Heart right ventricle (tissue), 16 donors: ENCODE results near the gene RAB24. TPM values are rescaled to one million over a fixed set of nuclear protein-coding genes. Genes with fewer than 3 reads are reported as not detected.

ENCODE experiments used
- ATAC-seq, 8 donors: fragments of 200-7000 bp; cut with Tn5 transposase; one replicate each; pipeline ENCODE4 v1.9.1; 2020; ENCODE audit warnings: mild to moderate bottlenecking in 8 of 8, moderate library complexity in 8 of 8, moderate number of reproducible peaks in 1 of 8
- DNase-seq, 2 donors: peaks; one replicate each; pipeline ENCODE4 v3.0.0-alpha.2; 2020
- H3K27ac ChIP-seq, 10 donors: fragments of 200-600 bp; sonication (generic) in 2 of 10; one replicate each; pipeline versions ENCODE4 v1.5.0 to v1.8.0; 2020 to 2022; ENCODE audit warnings: mild to moderate bottlenecking in 3 of 10
- H3K27me3 ChIP-seq, 7 donors: fragments of 200-600 bp; one replicate each; pipeline ENCODE4 v1.8.0; 2021 to 2022; ENCODE audit warnings: mild to moderate bottlenecking in 2 of 7
- H3K36me3 ChIP-seq, 9 donors: fragments of 200-600 bp; sonication (generic) in 1 of 9; one replicate each; pipeline versions ENCODE4 v1.5.0 to v1.8.0; 2020 to 2022; ENCODE audit warnings: mild to moderate bottlenecking in 2 of 9
- H3K4me1 ChIP-seq, 9 donors: fragments of 200-600 bp; sonication (generic) in 1 of 9; one replicate each; pipeline versions ENCODE4 v1.5.0 to v1.8.0; 2020 to 2022; ENCODE audit warnings: mild to moderate bottlenecking in 4 of 9
- H3K4me3 ChIP-seq, 10 donors: fragments of 200-600 bp; sonication (generic) in 2 of 10; one replicate each; pipeline versions ENCODE4 v1.5.0 to v1.8.0; 2020 to 2022; ENCODE audit warnings: mild to moderate bottlenecking in 7 of 10, moderate library complexity in 2 of 10
- H3K9me3 ChIP-seq, 11 donors: fragments of 200-600 bp in 10 of 11; sonication (generic) in 2 of 11; one replicate each; pipeline versions ENCODE4 v1.5.0 to v1.8.0; 2013 to 2022; ENCODE audit warnings: mild to moderate bottlenecking in 2 of 11, control low read depth in 1 of 11, moderate library complexity in 1 of 11
- WGBS, 2 donors: extraction: QIAGEN DNeasy Blood & Tissue Kit; methylation state at CpG; one replicate each; pipeline ENCODE4 v1.1.7; 2013; ENCODE audit warnings: inconsistent platforms in 1 of 2; 5-methylcytosine and 5-hydroxymethylcytosine counted together
- intact Hi-C, 10 donors: fragments of 100-400 bp; cut with DNase I; formaldehyde crosslinking; loops; one replicate each; pipeline versions ENCODE4 v1.11.1 to v1.14.2; 2022
- long read RNA-seq, 3 donors: library from polyadenylated mRNA; unstranded; transcript quantifications; one replicate each; pipeline ENCODE4 v2.0.0, GENCODE V29; 2020 to 2021
- polyA plus RNA-seq, 2 donors: library from polyadenylated mRNA; stranded (reverse); fragments of 200-250 nt; gene quantifications; one replicate each; pipeline ENCODE4 v1.2.3, GENCODE V29; 2013
- total RNA-seq, 10 donors: library from RNA; stranded (reverse); fragmentation: NEBNext Ultra II Directional in 3 of 10; extraction: Animal tissue kit (Norgen Biotek cat#: 25700) in 3 of 10; gene quantifications; one replicate each; pipeline versions ENCODE4 v1.2.1 to v1.2.4, GENCODE V29; 2021 to 2023
- TF ChIP-seq, protein P1 (sequence below), 9 donors: fragments of 200-600 bp; sonication (generic) in 2 of 9; IDR thresholded peaks; one replicate each; pipeline versions ENCODE4 v1.5.0 to v1.8.0; 2021 to 2022; ENCODE audit warnings: antibody characterized with exemption in 9 of 9, mild to moderate bottlenecking in 5 of 9, moderate library complexity in 1 of 9
- donor health status: Arrhythmogenic right ventricular cardiomyopathy.
- donor health status: ischemic (EF 13 %, LVEDD 7.1; RV severe dilation, severe dysfunction).
- donor health status: healthy with polysubstance abuse.
- donor health status: DM: no; HTN: yes; CAD: no.
- donor health status: DM: no; HTN: no; CAD: no.
- donor health status: ischemic (EF 25% LVEDD 6.9; RV normal size, moderate dysfunction).
- donor health status: ischemic (EF 25% LVEDD 5.7; RV mildly dilated, moderate dysfunction).
- donor health status: healthy.
- donor health status: DM: yes; HTN: yes; CAD: no.
- donor health status: Ischemic cardiomyopathy.
- donor health status: ischemic (EF 35%, LVEDD 5.7; RV mildly dilated, moderate dysfunction).
- donor health status: nonischemic (EF 11% LVEDD 7.7; RV severe dilation, severe dysfunction).
- donor health status: DM: yes; HTN: yes; CAD: no.
- donor health status: PGD.
- donor health status: ischemic (EF 29% LVEDD 5.4; RV normal size, mild dysfunction).
- donor health status: nonischemic (EF 23%, LVEDD 6.1; RV moderate dilation, normal function).

Gene RAB24
- total RNA-seq (10 to 100 TPM; 14.7 to 22.1 (median 19.3) TPM), polyA plus RNA-seq (10 to 100 TPM; 31.7 to 39.4 TPM)
- long read RNA-seq, donor 1, transcript RAB24-201 (8 exons, 1,311 nt): major isoform, 23 of 33 reads
- long read RNA-seq, donor 1, partial matches to known transcripts: 0 of 33 reads
- long read RNA-seq, donor 1, other reads (novel, unspliced or antisense): 1 of 33 reads
- long read RNA-seq, donor 2, transcript RAB24-206 (7 exons, 1,820 nt): minor isoform, 6 of 33 reads
- long read RNA-seq, donor 2, transcript RAB24-201 (8 exons, 1,311 nt): major isoform, 21 of 33 reads
- long read RNA-seq, donor 2, partial matches to known transcripts: 0 of 33 reads
- long read RNA-seq, donor 2, other reads (novel, unspliced or antisense): 3 of 33 reads
- long read RNA-seq, donor 3, transcript RAB24-201 (8 exons, 1,311 nt): major isoform, 22 of 37 reads
- long read RNA-seq, donor 3, transcript RAB24-204 (9 exons, 1,236 nt): minor isoform, 6 of 37 reads
- long read RNA-seq, donor 3, partial matches to known transcripts: 0 of 37 reads
- long read RNA-seq, donor 3, other reads (novel, unspliced or antisense): 5 of 37 reads

DNA sequence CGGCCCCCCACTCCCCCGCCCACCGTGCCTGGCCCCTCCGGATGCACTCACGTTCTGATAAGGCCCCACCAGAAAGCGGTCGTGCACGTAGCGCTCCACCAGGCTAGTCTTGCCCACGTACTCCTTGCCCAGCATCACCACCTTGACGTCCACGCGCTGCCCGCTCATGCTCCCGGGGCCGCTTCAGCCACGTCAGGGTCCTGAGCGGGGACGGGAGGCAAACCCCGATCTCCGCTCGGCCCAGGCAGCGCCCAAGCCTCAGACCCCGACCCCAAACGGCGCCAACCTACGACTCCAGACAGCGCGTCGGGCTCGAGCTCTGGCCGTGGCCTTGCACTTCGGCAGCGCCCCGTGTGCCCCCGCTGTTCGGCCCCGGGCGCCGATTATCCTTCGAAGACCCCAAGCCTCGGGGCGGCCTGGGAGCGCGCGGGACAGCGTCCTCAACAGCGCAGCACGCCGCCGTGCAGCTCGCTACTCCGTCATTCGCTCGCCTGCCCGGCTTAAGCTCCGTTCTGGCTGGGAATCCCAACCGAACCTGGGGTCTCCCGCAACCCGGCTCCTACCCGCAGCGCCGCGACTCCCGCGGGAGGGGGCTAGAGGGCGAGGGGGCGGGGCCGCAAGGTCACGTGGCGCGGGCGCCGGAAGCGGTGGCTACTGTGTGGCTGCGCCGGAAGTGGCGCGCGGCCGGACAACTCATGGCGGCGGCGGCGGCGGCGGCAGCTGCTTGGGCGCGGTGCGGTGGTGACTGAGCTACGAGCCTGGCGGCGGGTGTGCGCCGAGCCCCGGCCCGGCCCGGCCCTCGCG, at the start of gene RAB24, which contains the start of gene PRELID1:
TSS of gene RAB24 (minus strand) at position 599 of the 804 bp plus-strand sequence. CDS start at position 168, 431 bp downstream.
TSS of gene PRELID1 (plus strand) at position 679 of the 804 bp plus-strand sequence. CDS start 187 bp downstream, outside the sequence.
- peak; percentile 82 to 93 (median 86) for ATAC-seq
- H3K9me3 ChIP-seq: no peaks in the 10 kb centered on the region
- TF ChIP-seq, protein P1, sequence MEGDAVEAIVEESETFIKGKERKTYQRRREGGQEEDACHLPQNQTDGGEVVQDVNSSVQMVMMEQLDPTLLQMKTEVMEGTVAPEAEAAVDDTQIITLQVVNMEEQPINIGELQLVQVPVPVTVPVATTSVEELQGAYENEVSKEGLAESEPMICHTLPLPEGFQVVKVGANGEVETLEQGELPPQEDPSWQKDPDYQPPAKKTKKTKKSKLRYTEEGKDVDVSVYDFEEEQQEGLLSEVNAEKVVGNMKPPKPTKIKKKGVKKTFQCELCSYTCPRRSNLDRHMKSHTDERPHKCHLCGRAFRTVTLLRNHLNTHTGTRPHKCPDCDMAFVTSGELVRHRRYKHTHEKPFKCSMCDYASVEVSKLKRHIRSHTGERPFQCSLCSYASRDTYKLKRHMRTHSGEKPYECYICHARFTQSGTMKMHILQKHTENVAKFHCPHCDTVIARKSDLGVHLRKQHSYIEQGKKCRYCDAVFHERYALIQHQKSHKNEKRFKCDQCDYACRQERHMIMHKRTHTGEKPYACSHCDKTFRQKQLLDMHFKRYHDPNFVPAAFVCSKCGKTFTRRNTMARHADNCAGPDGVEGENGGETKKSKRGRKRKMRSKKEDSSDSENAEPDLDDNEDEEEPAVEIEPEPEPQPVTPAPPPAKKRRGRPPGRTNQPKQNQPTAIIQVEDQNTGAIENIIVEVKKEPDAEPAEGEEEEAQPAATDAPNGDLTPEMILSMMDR (IDR thresholded peaks at IDR 0.05): peak in 8 of 9 donors; percentile 12 to 66 (median 35)
- peaks cover 0 to 54% (median 7%) of the 10 kb centered on the region in 9 donors for H3K36me3 ChIP-seq
- H3K4me1 ChIP-seq: peaks cover 20 to 85% (median 52%) of the 10 kb centered on the region in 9 donors
- H3K27ac ChIP-seq: peak within 1 kb of the TSS; percentile 72 to 97 (median 89)
- no peaks in the 10 kb centered on the region for H3K27me3 ChIP-seq
- 0% methylated on average over 99 to 100 of the region's 100 CpGs for WGBS, 2 donors
- DNase-seq: peak; percentile 88 to 91
- intact Hi-C loops: loop anchor here in 6 of 10 donors (5.0 to 10.0 kb wide), 3 partner anchors 186 to 191 kb away; no protein-coding TSS in a partner anchor
- peak within 1 kb of the TSS; percentile 67 to 100 (median 94) for H3K4me3 ChIP-seq

DNA sequence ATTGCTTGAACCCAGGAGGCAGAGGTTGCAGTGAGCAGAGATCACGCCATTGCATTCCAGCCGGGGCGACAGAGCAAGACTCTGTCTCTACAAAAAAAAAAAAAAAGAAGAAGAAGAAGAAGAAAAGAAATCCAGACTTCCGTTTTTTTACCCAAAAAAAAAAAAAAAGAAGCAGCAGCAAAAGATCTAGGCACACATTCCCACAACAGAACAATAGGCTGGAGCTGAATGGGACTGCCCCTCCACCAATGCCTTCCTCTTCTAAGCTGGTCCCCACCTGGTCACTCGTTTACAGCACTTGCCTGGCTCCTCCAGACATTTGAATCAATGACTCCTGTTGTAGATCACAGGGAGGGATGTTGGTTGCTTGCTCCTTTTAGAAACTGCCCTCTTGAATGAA, 49.6 kb upstream of the RAB24 start:
- H3K4me3 ChIP-seq: no peak overlapping the region
- peaks cover 7 to 76% (median 29%) of the 10 kb centered on the region in 9 donors for H3K4me1 ChIP-seq
- ATAC-seq (no peak), DNase-seq (no peak)
- WGBS, 2 donors: 80 to 82% methylated on average over 5 of the region's 5 CpGs
- H3K9me3 ChIP-seq: peaks cover 0 to 5% (median 0%) of the 10 kb centered on the region in 11 donors
- no peak overlapping the region for H3K27ac ChIP-seq
- peaks cover 0 to 21% (median 5%) of the 10 kb centered on the region in 9 donors for H3K36me3 ChIP-seq
- intact Hi-C loops: loop anchor here in 2 of 10 donors (5.0 kb wide), 2 partner anchors 36 to 221 kb away; partner anchors contain the start of gene NSD1 (in 1 of the 2)
- TF ChIP-seq, protein P1 (IDR thresholded peaks at IDR 0.05): no peak
- H3K27me3 ChIP-seq: no peaks in the 10 kb centered on the region

DNA sequence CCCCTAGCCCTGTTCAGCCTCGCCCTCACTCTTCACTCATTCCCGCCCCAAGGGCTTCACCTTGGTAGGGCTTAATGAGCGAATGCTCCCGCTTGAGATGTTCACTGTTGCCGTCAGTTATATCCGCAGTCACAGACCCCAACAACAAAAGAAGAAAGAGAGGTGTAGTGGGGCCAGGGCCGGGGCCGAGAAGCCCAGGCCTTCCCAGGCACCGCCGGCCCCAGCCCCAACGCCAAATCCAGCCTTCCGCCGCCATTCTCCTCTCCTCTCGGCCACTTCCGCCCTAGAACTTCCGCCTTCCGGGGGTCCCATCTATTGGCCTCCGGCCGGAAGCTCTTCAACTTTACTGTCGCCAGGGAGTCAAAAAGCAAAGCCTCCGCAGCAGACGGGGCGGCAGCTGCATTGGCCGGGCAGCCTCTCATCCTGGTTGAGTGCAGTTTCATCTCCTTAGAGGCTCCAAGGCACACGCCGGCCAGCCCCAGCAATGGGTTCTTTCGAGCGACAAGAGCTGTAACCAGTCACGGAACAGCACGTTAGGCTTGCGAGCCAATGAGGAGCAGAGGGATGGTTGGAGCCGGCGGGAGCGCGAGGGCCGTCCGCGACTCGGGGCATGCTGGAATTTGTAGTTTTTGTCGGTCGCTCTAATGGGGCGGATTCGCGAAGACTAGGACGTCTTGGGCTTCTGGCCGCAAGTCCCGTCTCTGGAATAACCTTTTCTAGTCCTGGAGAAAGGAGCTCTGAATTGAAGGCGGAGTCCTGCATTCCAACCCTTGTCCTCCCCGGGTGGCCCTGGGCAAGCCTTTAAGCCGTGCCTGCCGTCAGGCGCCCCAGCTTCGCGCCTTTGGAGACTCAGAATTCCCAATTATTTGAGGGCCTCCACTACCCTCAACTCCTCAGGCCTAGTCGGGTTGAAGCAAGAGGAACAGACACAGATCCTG, 48.1 kb upstream of the RAB24 start, which contains the start of gene LMAN2:
TSS of gene LMAN2 (minus strand) at position 277 of the 938 bp plus-strand sequence. CDS start at position 256, 21 bp downstream.
- Histone ChIP-seq H3K4me3 (peak within 1 kb of the TSS; percentile 53 to 100 (median 85)), H3K27me3 (no peaks in the 10 kb centered on the region), H3K36me3 (peaks cover 0 to 35% (median 5%) of the 10 kb centered on the region in 9 donors), H3K9me3 (peaks cover 0 to 5% (median 0%) of the 10 kb centered on the region in 11 donors), H3K27ac (peak within 1 kb of the TSS; percentile 74 to 98 (median 92)), H3K4me1 (peaks cover 7 to 76% (median 32%) of the 10 kb centered on the region in 9 donors)
- 7% methylated on average over 55 of the region's 55 CpGs for WGBS, 2 donors
- peak; percentile 96 to 99 (median 99) for ATAC-seq
- DNase-seq: peak; percentile 89 to 97
- TF ChIP-seq, protein P1 (IDR thresholded peaks at IDR 0.05): no peak
- intact Hi-C loops: loop anchor here in 2 of 10 donors (5.0 kb wide), 2 partner anchors 34 to 219 kb away; partner anchors contain the start of gene NSD1 (in 1 of the 2)
